Aorta (tissue), 5 donors: ENCODE measurements around the gene ALKBH3. TPM values are rescaled to one million over a fixed set of nuclear protein-coding genes. Genes with fewer than 3 reads are reported as not detected.

Experiments used
- ATAC-seq: fragments of 200-7000 bp; cut with Tn5 transposase; one replicate; pipeline ENCODE4 v1.9.1; 2022; ENCODE audit warnings: moderate library complexity; ENCODE audit not compliant: low FRiP score
- DNase-seq, 2 donors: peaks; one replicate each; pipeline ENCODE4 v3.0.0-alpha.2; 2020
- H3K27ac ChIP-seq, 2 donors: one replicate each; pipeline ENCODE4 v1.5.1; 2013; ENCODE audit warnings: low read length in 2 of 2, mild to moderate bottlenecking in 2 of 2, moderate library complexity in 2 of 2, control low read depth in 1 of 2, inconsistent platforms in 1 of 2, low read depth in 1 of 2
- H3K27me3 ChIP-seq, 2 donors: one replicate each; pipeline ENCODE4 v1.6.1; 2013; ENCODE audit warnings: control low read depth in 1 of 2, low read length in 1 of 2, mild to moderate bottlenecking in 1 of 2, moderate library complexity in 1 of 2; ENCODE audit not compliant: insufficient read depth in 2 of 2, control insufficient read depth in 1 of 2
- H3K36me3 ChIP-seq, 2 donors: one replicate each; pipeline ENCODE4 v1.6.1; 2013; ENCODE audit warnings: control low read depth in 1 of 2, low read length in 1 of 2, mild to moderate bottlenecking in 1 of 2; ENCODE audit not compliant: insufficient read depth in 2 of 2, control insufficient read depth in 1 of 2
- H3K4me1 ChIP-seq, 2 donors: one replicate each; pipeline ENCODE4 v1.6.1; 2013; ENCODE audit warnings: low read length in 2 of 2, control low read depth in 1 of 2, mild to moderate bottlenecking in 1 of 2, moderate library complexity in 1 of 2; ENCODE audit not compliant: insufficient read depth in 2 of 2, control insufficient read depth in 1 of 2
- H3K4me3 ChIP-seq, 2 donors: one replicate each; pipeline ENCODE4 v1.5.1; 2013; ENCODE audit warnings: low read length in 2 of 2, control low read depth in 1 of 2, mild to moderate bottlenecking in 1 of 2
- H3K9me3 ChIP-seq: one replicate; pipeline ENCODE4 v1.6.1; 2013; ENCODE audit warnings: mild to moderate bottlenecking, low read length; ENCODE audit not compliant: control insufficient read depth
- WGBS, 2 donors: extraction: QIAGEN DNeasy Blood & Tissue Kit; methylation state at CpG; one replicate each; pipeline ENCODE4 v1.1.7; 2013; 5-methylcytosine and 5-hydroxymethylcytosine counted together
- intact Hi-C, 2 donors: fragments of 100-400 bp; cut with DNase I; formaldehyde crosslinking; loops; one replicate each; pipeline versions ENCODE4 v1.14.2 to v1.15.0; 2022
- long read RNA-seq, 2 donors: library from polyadenylated mRNA; unstranded; transcript quantifications; one replicate each; pipeline ENCODE4 v2.0.0, GENCODE V29; 2020 to 2021
- polyA plus RNA-seq, 2 donors: library from polyadenylated mRNA; stranded (reverse); fragments of 200-250 nt; gene quantifications; one replicate each; pipeline ENCODE4 v1.2.3, GENCODE V29; 2013
- total RNA-seq, 2 donors: library from RNA; stranded (reverse); fragmentation: NEBNext Ultra II Directional; extraction: Animal tissue kit (Norgen Biotek cat#: 25700); gene quantifications; one replicate each; pipeline ENCODE4 v1.2.1, GENCODE V29; 2021
- donor health status: healthy with polysubstance abuse.
- donor health status: Bipolar disorder and iron deficiency.
- donor health status: DM: no; HTN: no; CAD: no.
- donor health status: DM: no; HTN: no; CAD: no.
- donor health status: DM: yes; HTN: yes; CAD: no.

ALKBH3 gene
- 10 to 100 TPM; 24.5 to 25.1 TPM for total RNA-seq
- polyA plus RNA-seq: 10 to 100 TPM; 12.5 to 46.3 TPM
- long read RNA-seq, donor 1, transcript ALKBH3-201 (10 exons, 1,474 nt): major isoform, 17 of 42 reads
- long read RNA-seq, donor 1, partial matches to known transcripts: 3 of 42 reads
- long read RNA-seq, donor 1, other reads (novel, unspliced or antisense): 21 of 42 reads
- long read RNA-seq, donor 2, partial matches to known transcripts: 0 of 5 reads
- long read RNA-seq, donor 2, other reads (novel, unspliced or antisense): 2 of 5 reads

GRCh38 chr11:43880640-43881159 lies at the start of gene ALKBH3:
TSS of gene ALKBH3 (plus strand) at chr11:43880831. CDS start at chr11:43882653, 1,822 bp downstream.
- intact Hi-C loops: no loop called here
- DNase-seq (peak; percentile 94 to 96), ATAC-seq (peak; percentile 99)
- WGBS, 2 donors: 0% methylated on average over 36 of the region's 36 CpGs
- no peaks in the 10 kb centered on the region for H3K27me3 ChIP-seq
- peak within 1 kb of the TSS in 1 of 2 donors; percentile 6 for H3K27ac ChIP-seq
- H3K4me1 ChIP-seq: peaks cover 1 to 6% of the 10 kb centered on the region in 2 donors
- H3K4me3 ChIP-seq: peak within 1 kb of the TSS; percentile 83 to 87
- H3K36me3 ChIP-seq: no peaks in the 10 kb centered on the region
- no peaks in the 10 kb centered on the region for H3K9me3 ChIP-seq

DNA sequence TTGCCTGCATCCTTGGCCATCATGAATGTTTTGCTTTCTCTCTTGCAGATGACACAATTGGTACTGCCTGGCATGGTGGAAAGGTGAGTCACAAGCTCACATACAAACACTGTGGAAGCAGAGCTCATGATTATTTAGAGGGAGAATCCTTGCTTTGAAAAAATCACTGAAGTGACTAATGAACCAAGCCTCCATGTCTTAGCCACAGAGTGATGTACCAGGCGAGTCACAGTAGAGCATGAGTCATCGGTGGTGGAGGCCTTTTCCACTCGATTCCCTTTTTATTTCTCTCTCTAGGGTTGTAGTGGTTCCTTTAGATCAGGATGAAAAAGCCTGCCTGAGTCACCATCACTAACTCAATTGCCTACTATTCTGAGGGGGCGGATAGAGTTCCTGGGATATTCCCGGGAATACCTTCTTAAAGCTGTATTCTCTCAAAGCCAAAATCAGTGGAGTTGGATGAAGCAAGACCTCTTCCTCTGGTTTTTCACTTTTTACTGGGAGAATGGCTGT lies 49.6 kb upstream of the ALKBH3 start:
- no peaks in the 10 kb centered on the region for H3K36me3 ChIP-seq
- 8 to 16% methylated on average over 5 of the region's 5 CpGs for WGBS, 2 donors
- intact Hi-C loops: no loop called here
- H3K27me3 ChIP-seq: no peaks in the 10 kb centered on the region
- peak overlapping the region; percentile 54 to 67 for H3K27ac ChIP-seq
- H3K9me3 ChIP-seq: no peaks in the 10 kb centered on the region
- no peak overlapping the region for H3K4me3 ChIP-seq
- DNase-seq: peak in 1 of 2 donors; percentile 69
- peak; percentile 85 for ATAC-seq
- H3K4me1 ChIP-seq: peaks cover 0 to 11% of the 10 kb centered on the region in 2 donors

DNA sequence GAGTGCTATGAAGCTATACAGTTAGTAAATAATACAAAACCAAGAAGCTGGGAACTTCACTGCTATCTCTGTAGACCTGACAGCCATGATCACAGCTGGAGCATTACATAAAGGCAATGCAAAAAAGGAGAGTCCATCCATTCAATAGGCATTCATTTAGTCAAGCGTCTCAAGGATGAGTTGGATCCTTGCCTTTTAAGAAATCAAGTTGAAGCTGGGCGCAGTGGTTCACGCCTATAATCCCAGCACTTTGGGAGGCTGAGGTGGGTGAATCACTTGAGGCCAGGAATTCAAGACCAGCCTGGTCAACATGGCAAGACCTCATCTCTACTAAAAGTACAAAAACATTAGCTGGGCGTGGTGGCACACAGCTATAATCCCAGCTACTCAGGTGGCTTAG lies 48.1 kb upstream of the ALKBH3 start:
- DNase-seq (no peak), ATAC-seq (no peak)
- H3K4me3 ChIP-seq: no peak overlapping the region
- no peaks in the 10 kb centered on the region for H3K36me3 ChIP-seq
- H3K4me1 ChIP-seq: peaks cover 0 to 13% of the 10 kb centered on the region in 2 donors
- no peak overlapping the region for H3K27ac ChIP-seq
- intact Hi-C loops: no loop called here
- no peaks in the 10 kb centered on the region for H3K27me3 ChIP-seq
- 96 to 97% methylated on average over 4 of the region's 4 CpGs for WGBS, 2 donors
- H3K9me3 ChIP-seq: no peaks in the 10 kb centered on the region

DNA sequence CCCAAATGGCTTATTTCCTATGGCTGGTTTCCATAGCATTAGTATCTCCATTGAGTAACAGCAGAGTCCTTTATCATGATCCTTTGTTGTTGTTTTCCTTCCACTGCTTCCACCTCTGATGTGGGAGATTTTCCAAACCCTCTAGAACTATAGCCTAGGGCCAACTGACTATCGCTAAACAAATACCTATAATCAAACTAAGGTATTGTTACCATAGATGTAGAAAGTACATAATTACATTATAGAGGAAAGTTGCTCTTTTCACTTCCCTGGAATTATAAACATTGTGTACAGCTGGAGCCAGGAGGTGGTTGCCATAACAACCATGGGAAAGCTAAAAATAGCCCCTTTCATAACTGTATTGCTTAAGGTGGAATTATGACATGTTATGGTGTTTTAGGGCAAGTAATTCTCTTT lies 47.0 kb upstream of the ALKBH3 start:
- no peaks in the 10 kb centered on the region for H3K27me3 ChIP-seq
- intact Hi-C loops: no loop called here
- no peak overlapping the region for H3K27ac ChIP-seq
- H3K36me3 ChIP-seq: no peaks in the 10 kb centered on the region
- DNase-seq (no peak), ATAC-seq (no peak)
- peaks cover 0 to 19% of the 10 kb centered on the region in 2 donors for H3K4me1 ChIP-seq
- WGBS, 2 donors: 11 to 20% methylated on average over 1 of the region's 1 CpG
- H3K4me3 ChIP-seq: no peak overlapping the region
- H3K9me3 ChIP-seq: no peaks in the 10 kb centered on the region

GRCh38 chr11:43834286-43834685 lies 46.3 kb upstream of the ALKBH3 start:
- no peaks in the 10 kb centered on the region for H3K36me3 ChIP-seq
- H3K4me3 ChIP-seq: no peak overlapping the region
- intact Hi-C loops: no loop called here
- WGBS, 2 donors: 49 to 56% methylated on average over 2 of the region's 2 CpGs
- H3K4me1 ChIP-seq: peaks cover 0 to 19% of the 10 kb centered on the region in 2 donors
- ATAC-seq: no peak
- no peak for DNase-seq
- no peak overlapping the region for H3K27ac ChIP-seq
- H3K27me3 ChIP-seq: no peaks in the 10 kb centered on the region
- H3K9me3 ChIP-seq: no peaks in the 10 kb centered on the region

DNA sequence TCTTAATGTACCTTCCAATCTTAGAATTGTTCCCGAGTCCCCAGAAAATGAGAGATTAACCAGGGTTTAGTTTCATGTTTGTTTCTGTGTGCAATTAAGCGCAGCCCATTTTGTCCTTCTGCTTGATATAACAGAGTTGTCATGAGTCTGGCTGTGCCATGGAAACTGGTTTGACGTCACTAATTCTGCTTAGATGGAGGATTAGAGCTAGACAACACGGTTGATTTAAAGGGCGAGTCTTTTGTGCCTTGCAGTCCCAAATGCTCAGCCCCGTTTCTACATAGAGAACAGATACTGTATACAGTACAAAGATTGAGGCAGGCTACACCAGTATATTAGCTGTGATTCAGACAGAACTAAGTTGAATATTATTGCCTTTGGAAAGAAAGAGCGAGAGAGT lies 45.5 kb upstream of the ALKBH3 start:
- Histone ChIP-seq H3K36me3 (no peaks in the 10 kb centered on the region), H3K27ac (no peak overlapping the region), H3K4me1 (peaks cover 0 to 19% of the 10 kb centered on the region in 2 donors), H3K4me3 (no peak overlapping the region), H3K9me3 (no peaks in the 10 kb centered on the region), H3K27me3 (no peaks in the 10 kb centered on the region)
- DNase-seq (no peak), ATAC-seq (no peak)
- intact Hi-C loops: no loop called here
- 12 to 15% methylated on average over 7 of the region's 7 CpGs for WGBS, 2 donors

- intact Hi-C loops: no loop called here
- no peak for ATAC-seq
- peaks cover 0 to 2% of the 10 kb centered on the region in 2 donors for H3K36me3 ChIP-seq
- WGBS, 2 donors: 24 to 31% methylated on average over 4 of the region's 4 CpGs
- H3K27ac ChIP-seq: no peak overlapping the region
- no peaks in the 10 kb centered on the region for H3K9me3 ChIP-seq
- H3K27me3 ChIP-seq: no peaks in the 10 kb centered on the region
- no peak for DNase-seq
- no peak overlapping the region for H3K4me3 ChIP-seq
- H3K4me1 ChIP-seq: peaks cover 0 to 13% of the 10 kb centered on the region in 2 donors
Observed at GRCh38 chr11:43837879-43838278, 42.8 kb upstream of the ALKBH3 start.

GRCh38 chr11:43842021-43842420 lies 38.6 kb upstream of the ALKBH3 start:
- intact Hi-C loops: no loop called here
- no peak for DNase-seq
- no peaks in the 10 kb centered on the region for H3K9me3 ChIP-seq
- no peak overlapping the region for H3K4me3 ChIP-seq
- H3K27me3 ChIP-seq: no peaks in the 10 kb centered on the region
- no peak overlapping the region for H3K27ac ChIP-seq
- ATAC-seq: no peak
- H3K36me3 ChIP-seq: peaks cover 0 to 5% of the 10 kb centered on the region in 2 donors
- peaks cover 0 to 7% of the 10 kb centered on the region in 2 donors for H3K4me1 ChIP-seq
- WGBS, 2 donors: 77 to 89% methylated on average over 1 of the region's 1 CpG

DNA sequence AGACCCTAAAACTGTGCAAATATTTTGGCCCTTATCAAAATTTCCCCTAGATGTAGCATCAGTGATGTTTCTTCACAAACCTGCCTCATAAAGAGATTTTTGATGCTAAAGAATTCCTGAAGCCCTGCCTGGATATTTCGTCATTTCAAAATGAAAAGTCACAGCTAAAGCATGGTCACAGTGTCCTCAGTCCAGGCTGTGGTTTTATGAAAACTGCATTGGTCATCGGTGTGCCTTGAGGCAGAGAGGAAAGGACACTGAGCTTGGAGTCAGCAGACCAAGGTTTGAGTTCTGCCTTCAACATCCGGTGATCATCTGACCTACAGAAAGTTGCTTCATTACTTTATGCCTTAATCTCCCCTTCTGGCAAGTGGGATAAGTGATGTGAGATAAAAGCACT lies 34.8 kb upstream of the ALKBH3 start:
- 95 to 96% methylated on average over 3 of the region's 3 CpGs for WGBS, 2 donors
- no peaks in the 10 kb centered on the region for H3K9me3 ChIP-seq
- no peak for ATAC-seq
- intact Hi-C loops: no loop called here
- peaks cover 0 to 5% of the 10 kb centered on the region in 2 donors for H3K36me3 ChIP-seq
- H3K4me1 ChIP-seq: no peaks in the 10 kb centered on the region
- no peaks in the 10 kb centered on the region for H3K27me3 ChIP-seq
- no peak overlapping the region for H3K27ac ChIP-seq
- no peak for DNase-seq
- H3K4me3 ChIP-seq: no peak overlapping the region
